ENCODE data around the gene KCNIP4. TPM values are rescaled to one million over a fixed set of nuclear protein-coding genes. Genes with fewer than 3 reads are reported as not detected.

Gene KCNIP4
- polyA plus RNA-seq, 4 donors: 1.3 to 3.7 TPM; not detected in 2

- no peaks in the 10 kb centered on the region for H3K27me3 ChIP-seq (ENCODE audit: control insufficient read depth in 3 of 3, insufficient read depth in 3 of 3, low read length in 3 of 3)
- H3K9me3 ChIP-seq (ENCODE audit: control insufficient read depth in 2 of 2, insufficient read depth in 1 of 2, low read depth in 1 of 2, low read length in 1 of 2): no peaks in the 10 kb centered on the region
- FAIRE-seq: no peak
- H3K4me1 ChIP-seq (ENCODE audit: control insufficient read depth in 3 of 3, insufficient read depth in 2 of 3, low read depth in 1 of 3, low read length in 2 of 3): no peaks in the 10 kb centered on the region
- 22 to 72% (median 26%) methylated on average over 1 of the region's 1 CpG for WGBS, 3 donors
- no peaks in the 10 kb centered on the region for H3K36me3 ChIP-seq (ENCODE audit: control insufficient read depth in 3 of 3, insufficient read depth in 2 of 3, low read depth in 1 of 3, low read length in 3 of 3)
- no peak overlapping the region for H3K27ac ChIP-seq (ENCODE audit: low read depth in 1 of 3, low read length in 2 of 3)
- no peak for DNase-seq
- H3K4me3 ChIP-seq (ENCODE audit: low read depth in 1 of 3, low read length in 3 of 3): no peak overlapping the region
Observed at GRCh38 chr4:21097865-21098264, 850.7 kb downstream of the KCNIP4 start.

- Histone ChIP-seq H3K9me3 (ENCODE audit: control insufficient read depth in 2 of 2, insufficient read depth in 1 of 2, low read depth in 1 of 2, low read length in 1 of 2) (no peaks in the 10 kb centered on the region), H3K4me1 (ENCODE audit: control insufficient read depth in 3 of 3, insufficient read depth in 2 of 3, low read depth in 1 of 3, low read length in 2 of 3) (no peaks in the 10 kb centered on the region), H3K27me3 (ENCODE audit: control insufficient read depth in 3 of 3, insufficient read depth in 3 of 3, low read length in 3 of 3) (no peaks in the 10 kb centered on the region), H3K4me3 (ENCODE audit: low read depth in 1 of 3, low read length in 3 of 3) (no peak overlapping the region), H3K27ac (ENCODE audit: low read depth in 1 of 3, low read length in 2 of 3) (no peak overlapping the region), H3K36me3 (ENCODE audit: control insufficient read depth in 3 of 3, insufficient read depth in 2 of 3, low read depth in 1 of 3, low read length in 3 of 3) (no peaks in the 10 kb centered on the region)
- no peak for DNase-seq
- WGBS, 3 donors: 0 to 36% (median 2%) methylated on average over 1 of the region's 1 CpG
- FAIRE-seq: no peak
Observed at GRCh38 chr4:21097026-21097425, 851.5 kb downstream of the KCNIP4 start.

GRCh38 chr4:21092531-21092930 is 856.0 kb downstream of the KCNIP4 start:
- FAIRE-seq (no peak), DNase-seq (peak; percentile 7 to 21)
- Histone ChIP-seq H3K27me3 (ENCODE audit: control insufficient read depth in 3 of 3, insufficient read depth in 3 of 3, low read length in 3 of 3) (no peaks in the 10 kb centered on the region), H3K9me3 (ENCODE audit: control insufficient read depth in 2 of 2, insufficient read depth in 1 of 2, low read depth in 1 of 2, low read length in 1 of 2) (no peaks in the 10 kb centered on the region), H3K36me3 (ENCODE audit: control insufficient read depth in 3 of 3, insufficient read depth in 2 of 3, low read depth in 1 of 3, low read length in 3 of 3) (no peaks in the 10 kb centered on the region), H3K4me1 (ENCODE audit: control insufficient read depth in 3 of 3, insufficient read depth in 2 of 3, low read depth in 1 of 3, low read length in 2 of 3) (no peaks in the 10 kb centered on the region), H3K27ac (ENCODE audit: low read depth in 1 of 3, low read length in 2 of 3) (no peak overlapping the region), H3K4me3 (ENCODE audit: low read depth in 1 of 3, low read length in 3 of 3) (no peak overlapping the region)
- WGBS, 3 donors: 20 to 62% (median 48%) methylated on average over 1 of the region's 1 CpG

GRCh38 chr4:21090094-21090666 is 858.4 kb downstream of the KCNIP4 start:
- Histone ChIP-seq H3K9me3 (ENCODE audit: control insufficient read depth in 2 of 2, insufficient read depth in 1 of 2, low read depth in 1 of 2, low read length in 1 of 2) (no peaks in the 10 kb centered on the region), H3K36me3 (ENCODE audit: control insufficient read depth in 3 of 3, insufficient read depth in 2 of 3, low read depth in 1 of 3, low read length in 3 of 3) (no peaks in the 10 kb centered on the region), H3K4me3 (ENCODE audit: low read depth in 1 of 3, low read length in 3 of 3) (no peak overlapping the region), H3K27ac (ENCODE audit: low read depth in 1 of 3, low read length in 2 of 3) (no peak overlapping the region), H3K27me3 (ENCODE audit: control insufficient read depth in 3 of 3, insufficient read depth in 3 of 3, low read length in 3 of 3) (no peaks in the 10 kb centered on the region), H3K4me1 (ENCODE audit: control insufficient read depth in 3 of 3, insufficient read depth in 2 of 3, low read depth in 1 of 3, low read length in 2 of 3) (no peaks in the 10 kb centered on the region)
- DNase-seq (peak; percentile 33 to 47), FAIRE-seq (peak; percentile 62)
- 27 to 45% (median 30%) methylated on average over 4 of the region's 4 CpGs for WGBS, 3 donors

- DNase-seq (no peak), FAIRE-seq (no peak)
- H3K27me3 ChIP-seq (ENCODE audit: control insufficient read depth in 3 of 3, insufficient read depth in 3 of 3, low read length in 3 of 3): no peaks in the 10 kb centered on the region
- H3K36me3 ChIP-seq (ENCODE audit: control insufficient read depth in 3 of 3, insufficient read depth in 2 of 3, low read depth in 1 of 3, low read length in 3 of 3): no peaks in the 10 kb centered on the region
- no peaks in the 10 kb centered on the region for H3K4me1 ChIP-seq (ENCODE audit: control insufficient read depth in 3 of 3, insufficient read depth in 2 of 3, low read depth in 1 of 3, low read length in 2 of 3)
- H3K4me3 ChIP-seq (ENCODE audit: low read depth in 1 of 3, low read length in 3 of 3): no peak overlapping the region
- no peak overlapping the region for H3K27ac ChIP-seq (ENCODE audit: low read depth in 1 of 3, low read length in 2 of 3)
- H3K9me3 ChIP-seq (ENCODE audit: control insufficient read depth in 2 of 2, insufficient read depth in 1 of 2, low read depth in 1 of 2, low read length in 1 of 2): no peaks in the 10 kb centered on the region
Observed at GRCh38 chr4:21083413-21083812, 865.2 kb downstream of the KCNIP4 start.

GRCh38 chr4:21077967-21078366 is 870.6 kb downstream of the KCNIP4 start:
- Histone ChIP-seq H3K4me3 (ENCODE audit: low read depth in 1 of 3, low read length in 3 of 3) (no peak overlapping the region), H3K27ac (ENCODE audit: low read depth in 1 of 3, low read length in 2 of 3) (no peak overlapping the region), H3K9me3 (ENCODE audit: control insufficient read depth in 2 of 2, insufficient read depth in 1 of 2, low read depth in 1 of 2, low read length in 1 of 2) (no peaks in the 10 kb centered on the region), H3K36me3 (ENCODE audit: control insufficient read depth in 3 of 3, insufficient read depth in 2 of 3, low read depth in 1 of 3, low read length in 3 of 3) (no peaks in the 10 kb centered on the region), H3K27me3 (ENCODE audit: control insufficient read depth in 3 of 3, insufficient read depth in 3 of 3, low read length in 3 of 3) (no peaks in the 10 kb centered on the region), H3K4me1 (ENCODE audit: control insufficient read depth in 3 of 3, insufficient read depth in 2 of 3, low read depth in 1 of 3, low read length in 2 of 3) (no peaks in the 10 kb centered on the region)
- no peak for DNase-seq
- FAIRE-seq: no peak
- 60 to 77% (median 75%) methylated on average over 2 of the region's 2 CpGs for whole genome bisulfite sequencing, 3 donors

GRCh38 chr4:21067351-21067750 is 881.2 kb downstream of the KCNIP4 start:
- no peaks in the 10 kb centered on the region for H3K36me3 ChIP-seq (ENCODE audit: control insufficient read depth in 3 of 3, insufficient read depth in 2 of 3, low read depth in 1 of 3, low read length in 3 of 3)
- 78 to 100% (median 100%) methylated on average over 1 of the region's 1 CpG for WGBS, 3 donors

GRCh38 chr4:21061902-21062301 is 886.7 kb downstream of the KCNIP4 start:
- no peaks in the 10 kb centered on the region for H3K27me3 ChIP-seq (ENCODE audit: control insufficient read depth in 3 of 3, insufficient read depth in 3 of 3, low read length in 3 of 3)
- whole genome bisulfite sequencing, 3 donors: 26 to 68% (median 45%) methylated on average over 1 of the region's 1 CpG
- no peak for FAIRE-seq
- peaks cover 0 to 1% of the 10 kb centered on the region in 2 donors for H3K9me3 ChIP-seq (ENCODE audit: control insufficient read depth in 2 of 2, insufficient read depth in 1 of 2, low read depth in 1 of 2, low read length in 1 of 2)
- no peaks in the 10 kb centered on the region for H3K4me1 ChIP-seq (ENCODE audit: control insufficient read depth in 3 of 3, insufficient read depth in 2 of 3, low read depth in 1 of 3, low read length in 2 of 3)
- DNase-seq: no peak
- H3K36me3 ChIP-seq (ENCODE audit: control insufficient read depth in 3 of 3, insufficient read depth in 2 of 3, low read depth in 1 of 3, low read length in 3 of 3): no peaks in the 10 kb centered on the region
- no peak overlapping the region for H3K4me3 ChIP-seq (ENCODE audit: low read depth in 1 of 3, low read length in 3 of 3)
- no peak overlapping the region for H3K27ac ChIP-seq (ENCODE audit: low read depth in 1 of 3, low read length in 2 of 3)

More at GRCh38 chr4:21067351-21067750, 881.2 kb downstream of the KCNIP4 start:
- DNase-seq (no peak), FAIRE-seq (no peak)
- Histone ChIP-seq H3K27me3 (ENCODE audit: control insufficient read depth in 3 of 3, insufficient read depth in 3 of 3, low read length in 3 of 3) (no peaks in the 10 kb centered on the region), H3K4me3 (ENCODE audit: low read depth in 1 of 3, low read length in 3 of 3) (no peak overlapping the region), H3K4me1 (ENCODE audit: control insufficient read depth in 3 of 3, insufficient read depth in 2 of 3, low read depth in 1 of 3, low read length in 2 of 3) (no peaks in the 10 kb centered on the region), H3K9me3 (ENCODE audit: control insufficient read depth in 2 of 2, insufficient read depth in 1 of 2, low read depth in 1 of 2, low read length in 1 of 2) (no peaks in the 10 kb centered on the region), H3K27ac (ENCODE audit: low read depth in 1 of 3, low read length in 2 of 3) (no peak overlapping the region)

- Histone ChIP-seq H3K27me3 (ENCODE audit: control insufficient read depth in 3 of 3, insufficient read depth in 3 of 3, low read length in 3 of 3) (no peaks in the 10 kb centered on the region), H3K36me3 (ENCODE audit: control insufficient read depth in 3 of 3, insufficient read depth in 2 of 3, low read depth in 1 of 3, low read length in 3 of 3) (no peaks in the 10 kb centered on the region), H3K27ac (ENCODE audit: low read depth in 1 of 3, low read length in 2 of 3) (no peak overlapping the region), H3K9me3 (ENCODE audit: control insufficient read depth in 2 of 2, insufficient read depth in 1 of 2, low read depth in 1 of 2, low read length in 1 of 2) (no peaks in the 10 kb centered on the region), H3K4me3 (ENCODE audit: low read depth in 1 of 3, low read length in 3 of 3) (no peak overlapping the region), H3K4me1 (ENCODE audit: control insufficient read depth in 3 of 3, insufficient read depth in 2 of 3, low read depth in 1 of 3, low read length in 2 of 3) (no peaks in the 10 kb centered on the region)
- FAIRE-seq (no peak), DNase-seq (no peak)
- 91 to 94% (median 93%) methylated on average over 1 of the region's 1 CpG for WGBS, 3 donors
Observed at GRCh38 chr4:21046141-21046540, 902.4 kb downstream of the KCNIP4 start.
